Stimulated activated CD4-positive, alpha-beta T cell treated with anti-CD3 and anti-CD28 coated beads, Interleukin-2, amount 100 ng/mL, for 48 hours (primary cell): Measurements from ENCODE around the gene SSUH2.
"Not testable (repeated sequence)": the region's sequence is repeated elsewhere in the genome, so short reads cannot be mapped to it uniquely, and the experiment has no call there.

Source experiments
- DNase-seq, 2 donors: peaks; one replicate each; pipeline ENCODE4 v3.0.0-alpha.2; 2020

Gene SSUH2

GRCh38 chr3:8658306-8659212 is 14.0 kb upstream of the SSUH2 start:
- DNase-seq = no peak

- DNase-seq = no peak
Measured at GRCh38 chr3:8657804-8658305, 13.3 kb upstream of the SSUH2 start.

- DNase-seq = no peak
Measured at GRCh38 chr3:8656240-8656639, 11.6 kb upstream of the SSUH2 start.

GRCh38 chr3:8655387-8655835 is 10.8 kb upstream of the SSUH2 start:
- no peak for DNase-seq

GRCh38 chr3:8654572-8655329 is 10.2 kb upstream of the SSUH2 start:
- not testable (repeated sequence) for DNase-seq

- no peak for DNase-seq
Measured at GRCh38 chr3:8653800-8654408, 9.3 kb upstream of the SSUH2 start.

GRCh38 chr3:8652324-8652987 is 7.9 kb upstream of the SSUH2 start:
- DNase-seq = no peak

- DNase-seq = no peak
Measured at GRCh38 chr3:8651418-8652323, 7.1 kb upstream of the SSUH2 start.

- no peak for DNase-seq
Measured at GRCh38 chr3:8650583-8651416, 6.2 kb upstream of the SSUH2 start.

- DNase-seq = no peak
Measured at GRCh38 chr3:8649757-8650156, 5.2 kb upstream of the SSUH2 start.

GRCh38 chr3:8648909-8649741 is 4.5 kb upstream of the SSUH2 start:
- DNase-seq = no peak

- DNase-seq = no peak
Measured at GRCh38 chr3:8647137-8647985, 2.8 kb upstream of the SSUH2 start.

- DNase-seq = no peak
Measured at GRCh38 chr3:8646313-8646938, 1.8 kb upstream of the SSUH2 start.

- DNase-seq = no peak
Measured at GRCh38 chr3:8645712-8646111, 1.1 kb upstream of the SSUH2 start.

GRCh38 chr3:8643693-8644365 is 769 bp downstream of the SSUH2 start:
- DNase-seq = no peak

- DNase-seq = no peak
Measured at GRCh38 chr3:8642001-8642400, 2.6 kb downstream of the SSUH2 start.

- no peak for DNase-seq
Measured at GRCh38 chr3:8641472-8641871, 3.1 kb downstream of the SSUH2 start.

- no peak for DNase-seq
Measured at GRCh38 chr3:8640223-8640622, 4.4 kb downstream of the SSUH2 start.
